Esophagus muscularis mucosa (tissue), 4 donors: ENCODE data around the gene TEKTIP1.

ENCODE experiments used
- CTCF ChIP-seq, 3 experiments: fragments of 200-600 bp in 2 of 3; fragments of 450-650 bp in 1 of 3; sonication (generic) in 2 of 3; IDR thresholded peaks; one replicate each; pipeline ENCODE4 v1.5.1; 2017 to 2019; ENCODE audit warnings: antibody characterized with exemption in 3 of 3, mild to moderate bottlenecking in 2 of 3, moderate library complexity in 1 of 3
- EP300 ChIP-seq: sonication (generic); formaldehyde crosslinking; IDR thresholded peaks from one replicate; pipeline ENCODE4 v1.6.1; 2017; ENCODE audit warnings: antibody characterized with exemption
- POLR2A ChIP-seq: fragments of 450-650 bp; IDR thresholded peaks from one replicate; pipeline ENCODE4 v1.6.1; 2017; ENCODE audit warnings: antibody characterized with exemption, moderate library complexity, mild to moderate bottlenecking, low read depth

GRCh38 chr19:3555653-3556422 is 16.9 kb downstream of the TEKTIP1 start:
- TF ChIP-seq POLR2A (no peak), CTCF (IDR thresholded peaks at IDR 0.05) (no peak), EP300 (no peak)
